Activated naive CD8-positive, alpha-beta T cell (primary cell): Measurements from ENCODE around the gene SIRT7.

Experiments
- H3K27ac Mint-ChIP-seq: one replicate; pipeline ENCODE4 v1.8.0; 2021; ENCODE audit warnings: mixed read lengths
- H3K27me3 Mint-ChIP-seq: one replicate; pipeline ENCODE4 v1.8.0; 2021; ENCODE audit warnings: mixed read lengths
- H3K36me3 Mint-ChIP-seq: one replicate; pipeline ENCODE4 v1.8.0; 2021; ENCODE audit warnings: mixed read lengths
- H3K4me1 Mint-ChIP-seq: one replicate; pipeline ENCODE4 v1.8.0; 2021; ENCODE audit warnings: low read depth, mixed read lengths
- H3K4me3 Mint-ChIP-seq: one replicate; pipeline ENCODE4 v1.8.0; 2021; ENCODE audit warnings: mild to moderate bottlenecking, mixed read lengths
- H3K9me3 Mint-ChIP-seq: one replicate; pipeline ENCODE4 v1.8.0; 2021; ENCODE audit warnings: low read depth, mixed read lengths

The SIRT7 gene

DNA sequence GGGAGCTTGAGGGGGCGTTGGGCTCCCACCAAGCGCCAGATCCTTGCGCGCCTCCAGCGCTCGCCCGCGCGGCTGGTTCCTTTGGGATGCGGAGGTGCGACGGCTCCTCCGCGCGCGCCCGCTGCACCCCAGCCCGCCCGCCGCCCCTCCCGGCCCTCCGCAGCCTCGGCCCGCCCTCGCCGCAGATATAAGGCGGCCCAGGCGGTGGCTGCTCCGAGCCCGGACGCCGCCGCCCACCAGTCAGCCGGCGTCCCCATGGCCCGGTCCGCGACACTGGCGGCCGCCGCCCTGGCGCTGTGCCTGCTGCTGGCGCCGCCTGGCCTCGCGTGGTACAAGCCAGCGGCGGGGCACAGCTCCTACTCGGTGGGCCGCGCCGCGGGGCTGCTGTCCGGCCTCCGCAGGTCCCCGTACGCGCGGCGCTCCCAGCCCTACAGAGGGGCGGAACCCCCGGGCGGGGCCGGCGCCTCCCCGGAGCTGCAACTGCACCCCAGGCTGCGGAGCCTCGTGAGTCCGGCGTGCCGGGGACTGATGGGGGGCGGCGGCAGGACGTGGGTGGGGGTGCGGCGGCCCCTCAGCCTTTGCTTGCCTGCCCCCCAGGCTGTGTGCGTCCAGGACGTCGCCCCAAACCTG, 15.8 kb downstream of the SIRT7 start, which contains the start of gene NPB:
NPB (plus strand) TSS at position 216 of the 630 bp plus-strand sequence; CDS start at position 256, 40 bp downstream.
- Mint-ChIP-seq H3K36me3 (peaks cover 8% of the 10 kb centered on the region), H3K4me1 (peaks cover 7% of the 10 kb centered on the region), H3K9me3 (no peaks in the 10 kb centered on the region), H3K27me3 (peaks cover 5% of the 10 kb centered on the region), H3K4me3 (peak within 1 kb of the TSS; percentile 44), H3K27ac (no peak within 1 kb of the TSS)

DNA sequence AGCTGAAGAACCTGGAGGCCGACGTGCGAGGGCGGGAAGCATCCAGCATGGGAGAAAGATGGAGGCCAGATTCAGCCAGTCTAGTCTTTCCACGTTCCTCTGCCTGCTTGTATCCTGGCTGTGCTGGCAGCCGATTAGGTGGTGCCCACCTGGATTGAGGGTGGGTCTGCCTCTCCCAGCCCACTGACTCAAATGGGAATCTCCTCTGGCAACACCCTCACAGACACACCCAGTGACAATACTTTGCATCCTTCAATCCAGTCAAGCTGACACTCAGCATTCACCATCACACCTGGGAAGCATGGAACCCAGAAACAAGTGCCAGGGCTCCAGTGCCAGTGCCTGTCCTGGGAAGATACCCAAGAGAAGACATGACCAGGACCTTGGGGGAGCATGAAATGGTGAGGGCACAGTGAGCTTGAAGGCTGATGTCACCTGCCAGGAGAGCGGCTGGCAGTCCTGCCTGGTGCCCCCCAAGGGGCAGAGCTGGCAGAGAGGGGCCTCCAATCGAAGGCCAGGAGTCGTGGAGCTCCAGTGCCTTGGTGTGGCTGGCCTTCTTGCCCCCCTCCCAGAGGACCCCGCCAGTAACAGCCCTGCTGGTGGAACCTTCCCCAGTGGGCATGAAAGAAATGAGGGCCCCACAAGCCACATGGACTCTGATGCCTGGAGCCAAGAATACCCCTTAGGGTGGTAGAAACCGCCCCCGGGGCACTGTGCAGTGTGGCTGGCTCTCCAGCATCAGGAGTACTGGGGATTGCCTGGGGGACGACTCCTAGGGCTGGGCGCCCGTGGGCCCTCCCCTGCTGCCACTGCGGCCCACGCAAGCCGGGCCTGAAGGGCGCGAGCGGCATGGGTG, 16.6 kb downstream of the SIRT7 start:
- Mint-ChIP-seq H3K9me3 (no peaks in the 10 kb centered on the region), H3K4me3 (peak overlapping the region; percentile 44), H3K27ac (no peak overlapping the region), H3K4me1 (peaks cover 7% of the 10 kb centered on the region), H3K27me3 (peaks cover 5% of the 10 kb centered on the region), H3K36me3 (peaks cover 8% of the 10 kb centered on the region)

- no peak overlapping the region for H3K27ac Mint-ChIP-seq
- H3K27me3 Mint-ChIP-seq = peaks cover 5% of the 10 kb centered on the region
- H3K9me3 Mint-ChIP-seq = no peaks in the 10 kb centered on the region
- no peak overlapping the region for H3K4me3 Mint-ChIP-seq
- H3K36me3 Mint-ChIP-seq = peaks cover 8% of the 10 kb centered on the region
- H3K4me1 Mint-ChIP-seq = peaks cover 7% of the 10 kb centered on the region
Measured at GRCh38 chr17:81900181-81900820, 17.7 kb downstream of the SIRT7 start.

DNA sequence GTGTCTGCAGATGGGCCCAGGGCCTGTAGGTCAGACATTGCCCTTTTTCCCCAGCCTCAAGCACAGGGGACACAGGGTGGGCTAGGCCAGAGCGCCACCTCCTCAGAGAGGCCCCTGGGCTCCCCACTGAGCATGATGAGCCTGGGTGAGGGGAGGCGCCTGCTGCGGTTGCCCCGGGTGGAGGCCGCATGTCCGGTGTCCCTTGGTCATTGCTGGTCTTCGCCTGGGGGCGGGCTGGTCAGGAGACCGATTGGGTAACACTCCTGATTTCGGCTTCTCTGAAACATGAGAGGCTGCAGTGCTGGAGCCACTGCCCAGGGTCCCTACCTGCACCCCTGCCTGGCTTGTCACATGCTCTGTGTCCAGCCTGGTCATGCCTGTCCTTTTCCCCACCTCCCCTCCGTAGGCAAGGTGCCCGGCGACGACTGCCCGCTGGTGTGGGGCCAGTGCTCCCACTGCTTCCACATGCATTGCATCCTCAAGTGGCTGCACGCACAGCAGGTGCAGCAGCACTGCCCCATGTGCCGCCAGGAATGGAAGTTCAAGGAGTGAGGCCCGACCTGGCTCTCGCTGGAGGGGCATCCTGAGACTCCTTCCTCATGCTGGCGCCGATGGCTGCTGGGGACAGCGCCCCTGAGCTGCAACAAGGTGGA, 18.3 kb downstream of the SIRT7 start:
- Mint-ChIP-seq H3K36me3 (peaks cover 8% of the 10 kb centered on the region), H3K27ac (no peak overlapping the region), H3K9me3 (no peaks in the 10 kb centered on the region), H3K4me1 (peaks cover 7% of the 10 kb centered on the region), H3K27me3 (peaks cover 5% of the 10 kb centered on the region), H3K4me3 (no peak overlapping the region)

DNA sequence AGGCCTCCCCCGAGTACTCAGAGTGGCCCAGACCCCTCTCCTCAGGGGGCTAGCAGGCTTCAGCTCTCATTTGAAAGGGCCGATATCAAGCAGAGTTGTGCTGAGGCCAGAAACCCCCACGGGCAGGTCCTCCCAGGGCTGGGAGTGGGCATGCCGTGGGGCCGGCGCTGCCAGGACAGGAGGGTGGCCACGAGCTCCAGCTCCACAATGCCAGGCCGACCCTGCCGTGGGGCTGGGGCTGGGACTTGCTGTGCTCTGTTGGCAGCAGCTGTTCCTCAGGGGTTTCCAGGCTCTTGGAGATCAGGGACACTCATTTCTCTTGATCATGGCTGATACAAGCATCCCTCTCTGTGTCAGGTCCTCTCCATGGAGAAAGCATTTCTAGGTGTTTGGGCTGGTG, 19.1 kb downstream of the SIRT7 start:
- Mint-ChIP-seq H3K36me3 (peaks cover 8% of the 10 kb centered on the region), H3K4me3 (no peak overlapping the region), H3K9me3 (no peaks in the 10 kb centered on the region), H3K4me1 (peaks cover 7% of the 10 kb centered on the region), H3K27me3 (peaks cover 5% of the 10 kb centered on the region), H3K27ac (no peak overlapping the region)

DNA sequence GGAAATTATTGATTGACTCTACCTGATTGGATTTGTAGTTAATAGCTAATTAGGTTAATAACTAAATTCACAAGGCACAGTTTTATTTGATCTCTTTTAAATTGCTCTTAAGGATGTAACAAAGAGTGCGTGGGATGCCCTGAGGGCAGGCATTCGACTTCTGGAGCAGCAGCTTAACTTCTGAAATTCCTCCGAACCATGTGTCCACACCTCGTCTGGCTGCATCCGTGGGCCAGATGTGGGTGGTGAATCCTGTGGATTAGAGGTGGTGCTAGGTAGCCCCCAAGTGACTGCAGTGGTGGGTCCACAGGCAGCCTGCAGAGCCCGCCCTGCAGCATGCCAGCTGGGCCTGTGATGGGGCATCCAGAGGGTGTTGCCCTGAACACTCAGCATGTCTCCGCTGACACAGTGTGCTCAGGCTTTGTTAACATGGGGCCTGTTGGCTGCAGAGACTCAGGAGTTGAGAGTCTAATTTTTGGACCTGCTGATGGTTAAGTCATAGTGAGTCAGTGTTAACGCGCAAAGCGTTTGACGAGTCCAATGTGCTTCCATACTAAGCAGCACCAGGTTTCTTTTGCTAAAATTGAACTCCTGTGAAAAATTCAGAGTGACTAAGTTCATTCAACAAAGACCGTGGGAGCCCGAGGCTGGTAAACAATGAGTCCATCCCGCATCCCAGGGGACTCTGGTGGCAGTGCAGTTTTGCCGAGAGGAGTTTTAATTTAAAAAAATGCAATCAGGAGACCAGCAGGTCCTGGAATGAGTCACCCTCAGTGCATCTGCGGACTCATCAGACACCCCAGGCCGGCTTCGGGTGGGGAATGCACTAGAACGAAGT, 19.7 kb downstream of the SIRT7 start:
- no peak overlapping the region for H3K27ac Mint-ChIP-seq
- H3K27me3 Mint-ChIP-seq = peaks cover 5% of the 10 kb centered on the region
- H3K4me3 Mint-ChIP-seq = no peak overlapping the region
- no peaks in the 10 kb centered on the region for H3K9me3 Mint-ChIP-seq
- peaks cover 8% of the 10 kb centered on the region for H3K36me3 Mint-ChIP-seq
- H3K4me1 Mint-ChIP-seq = peaks cover 10% of the 10 kb centered on the region

GRCh38 chr17:81895400-81895799, 22.6 kb downstream of the SIRT7 start:
- H3K4me3 Mint-ChIP-seq = no peak overlapping the region
- H3K36me3 Mint-ChIP-seq = peaks cover 2% of the 10 kb centered on the region
- no peak overlapping the region for H3K27ac Mint-ChIP-seq
- no peaks in the 10 kb centered on the region for H3K27me3 Mint-ChIP-seq
- H3K4me1 Mint-ChIP-seq = peaks cover 7% of the 10 kb centered on the region
- no peaks in the 10 kb centered on the region for H3K9me3 Mint-ChIP-seq

DNA sequence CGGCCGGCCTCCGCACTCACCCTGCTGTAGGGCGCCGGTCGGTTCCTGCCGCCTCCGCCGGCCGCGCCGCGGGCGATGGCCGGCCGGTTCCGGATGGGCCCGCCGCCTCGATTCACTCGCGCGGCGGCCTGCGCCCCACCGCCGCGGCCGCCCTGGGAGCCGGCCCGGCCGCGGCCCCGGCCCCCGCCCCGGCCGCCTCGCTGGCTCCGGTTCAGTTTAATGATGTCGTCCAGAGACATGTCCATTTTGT, 26.7 kb downstream of the SIRT7 start:
- Mint-ChIP-seq H3K4me1 (peaks cover 21% of the 10 kb centered on the region), H3K9me3 (no peaks in the 10 kb centered on the region), H3K27me3 (no peaks in the 10 kb centered on the region), H3K36me3 (no peaks in the 10 kb centered on the region), H3K27ac (peak overlapping the region; percentile 95), H3K4me3 (peak overlapping the region; percentile 93)

DNA sequence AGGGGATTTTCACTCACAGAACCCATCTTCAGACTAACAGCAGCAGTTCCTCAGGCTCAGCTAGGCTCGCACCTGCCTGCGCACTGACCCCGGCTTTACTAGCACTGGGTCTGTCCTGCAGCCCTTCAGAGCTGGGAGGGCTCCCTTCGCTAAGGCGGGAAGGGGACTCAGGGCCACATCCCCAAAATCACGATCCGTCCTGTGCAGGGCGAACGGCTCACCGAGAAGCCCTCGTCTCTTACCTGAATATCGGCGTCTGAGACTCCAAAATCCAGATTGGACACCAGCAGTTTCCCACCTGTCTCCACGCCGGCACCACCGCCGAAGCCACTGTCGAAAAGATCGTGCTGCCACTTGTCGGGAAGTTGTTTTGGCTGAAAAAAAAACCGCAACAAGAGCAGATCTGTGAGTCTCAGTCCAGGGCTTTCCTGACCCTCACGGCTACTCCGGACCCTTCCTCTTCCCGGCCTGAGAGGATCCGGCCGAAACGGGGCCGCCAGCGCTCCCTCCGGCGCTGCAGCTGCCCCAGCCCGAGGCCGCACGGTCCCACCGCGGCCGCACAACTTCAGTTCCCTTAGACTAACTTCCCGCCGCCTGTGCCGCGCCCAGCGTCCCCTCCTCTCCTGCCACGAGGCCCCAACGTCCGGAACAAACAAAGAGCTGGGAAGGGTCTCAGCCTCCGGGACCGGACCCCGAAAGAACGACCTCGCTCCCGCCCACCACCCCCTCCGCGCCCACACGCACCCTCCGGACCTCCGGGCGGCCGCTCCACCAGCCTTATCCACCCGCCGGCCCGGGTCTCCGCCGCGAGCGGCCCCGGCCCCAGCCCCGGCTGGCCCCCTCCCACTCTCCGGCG, 27.3 kb downstream of the SIRT7 start:
- no peaks in the 10 kb centered on the region for H3K9me3 Mint-ChIP-seq
- H3K27ac Mint-ChIP-seq = peak overlapping the region; percentile 93
- H3K4me1 Mint-ChIP-seq = peaks cover 23% of the 10 kb centered on the region
- H3K27me3 Mint-ChIP-seq = no peaks in the 10 kb centered on the region
- H3K36me3 Mint-ChIP-seq = no peaks in the 10 kb centered on the region
- peak overlapping the region; percentile 88 for H3K4me3 Mint-ChIP-seq

DNA sequence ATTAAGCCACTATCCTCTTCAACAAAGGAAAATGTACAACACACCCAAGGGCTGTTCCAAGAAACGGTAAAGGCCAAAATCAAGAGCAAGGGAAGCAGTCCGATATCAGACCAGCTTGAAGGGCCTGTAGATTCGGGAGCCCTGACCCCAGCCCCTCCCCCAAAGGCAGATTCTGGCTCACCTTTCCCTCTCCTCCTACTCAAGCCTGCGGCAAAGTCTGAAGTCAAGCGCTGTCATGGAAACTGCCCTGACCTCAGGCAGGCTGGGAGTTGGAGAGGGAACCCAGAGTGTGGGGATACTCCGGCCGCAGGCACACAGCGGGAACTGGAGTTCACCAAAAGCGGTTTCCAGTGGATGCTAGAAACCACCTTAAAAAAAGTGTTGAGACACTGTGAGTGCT, 28.4 kb downstream of the SIRT7 start:
- Mint-ChIP-seq H3K4me1 (peaks cover 25% of the 10 kb centered on the region), H3K27me3 (no peaks in the 10 kb centered on the region), H3K36me3 (no peaks in the 10 kb centered on the region), H3K4me3 (peak overlapping the region; percentile 88), H3K9me3 (no peaks in the 10 kb centered on the region), H3K27ac (no peak overlapping the region)

DNA sequence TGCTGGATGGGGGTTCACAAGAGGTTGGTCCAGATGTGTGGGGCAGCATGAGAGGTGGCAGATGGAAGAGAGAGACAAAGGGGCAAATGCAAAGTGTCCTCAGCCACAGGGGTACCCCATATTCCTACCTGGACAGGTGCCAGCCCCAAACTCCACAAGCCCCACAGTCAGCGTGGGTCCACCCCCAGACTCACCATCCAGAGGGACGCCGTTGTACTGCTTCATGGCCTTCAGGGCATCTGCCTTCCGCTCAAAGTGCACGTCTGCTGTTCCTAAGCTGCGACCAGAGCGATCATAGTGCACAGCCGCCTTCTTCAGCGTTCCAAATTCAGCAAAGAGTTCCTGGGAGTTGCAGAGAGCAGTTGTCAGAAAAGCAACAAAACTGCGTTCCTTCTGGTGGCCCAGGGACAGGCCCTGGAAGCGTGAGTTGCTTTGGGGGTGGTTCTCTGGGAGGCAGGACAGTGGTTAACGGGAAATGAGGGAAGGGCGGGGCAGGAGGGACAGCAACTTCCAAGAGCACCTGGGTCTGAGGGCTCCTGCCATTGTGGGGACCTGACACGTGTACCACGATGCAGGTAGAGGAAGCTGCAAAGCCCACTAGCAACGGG, 28.9 kb downstream of the SIRT7 start:
- H3K27me3 Mint-ChIP-seq = no peaks in the 10 kb centered on the region
- peak overlapping the region; percentile 73 for H3K27ac Mint-ChIP-seq
- H3K36me3 Mint-ChIP-seq = no peaks in the 10 kb centered on the region
- H3K4me3 Mint-ChIP-seq = peak overlapping the region; percentile 71
- peaks cover 25% of the 10 kb centered on the region for H3K4me1 Mint-ChIP-seq
- no peaks in the 10 kb centered on the region for H3K9me3 Mint-ChIP-seq

DNA sequence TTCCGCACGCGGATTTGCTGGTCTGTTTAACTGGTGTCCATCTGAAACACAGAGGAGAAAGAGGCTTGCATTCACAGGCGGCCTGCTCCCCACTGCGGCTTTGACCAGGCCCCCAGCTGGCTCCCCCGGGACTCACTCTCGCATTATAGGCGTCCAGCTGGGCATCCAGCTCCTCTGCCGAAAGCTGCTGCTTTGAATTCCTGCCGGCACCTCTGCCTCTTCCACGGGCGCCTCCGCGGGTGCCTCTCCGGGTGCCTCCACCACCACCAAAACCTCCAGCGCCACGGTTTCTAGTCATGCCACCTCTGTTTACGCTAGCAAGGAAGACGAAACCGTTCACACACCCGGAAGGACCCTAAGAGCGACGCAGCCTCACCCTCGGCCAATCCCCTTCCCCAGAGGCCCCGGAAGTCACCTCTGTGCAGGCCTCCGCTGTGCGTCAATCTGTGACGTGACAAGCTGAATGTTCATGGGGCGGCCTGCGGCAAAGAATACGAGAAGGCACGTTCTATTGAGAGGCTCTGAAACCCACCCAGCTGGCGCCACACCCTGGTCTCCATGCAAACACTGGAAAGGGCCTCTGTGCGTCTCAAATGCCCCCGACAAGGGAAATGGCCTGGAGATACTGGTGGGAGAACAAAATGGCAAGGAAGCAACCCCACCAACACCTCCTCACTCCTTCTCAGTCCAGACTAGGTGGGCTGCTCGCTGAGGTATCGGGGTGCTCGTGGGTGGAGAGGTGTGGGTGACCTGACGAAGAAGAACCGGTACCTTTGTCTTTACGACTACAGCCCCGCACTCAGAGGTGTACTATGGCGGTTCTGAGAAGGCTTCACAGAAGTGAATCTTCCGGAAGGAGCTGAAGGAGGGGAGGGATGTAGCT, 29.6 kb downstream of the SIRT7 start:
- H3K36me3 Mint-ChIP-seq = no peaks in the 10 kb centered on the region
- no peaks in the 10 kb centered on the region for H3K9me3 Mint-ChIP-seq
- peak overlapping the region; percentile 73 for H3K27ac Mint-ChIP-seq
- no peaks in the 10 kb centered on the region for H3K27me3 Mint-ChIP-seq
- H3K4me3 Mint-ChIP-seq = no peak overlapping the region
- peaks cover 23% of the 10 kb centered on the region for H3K4me1 Mint-ChIP-seq
